ENCODE data around the gene ARL11.
A peak's percentile ranks its signal among the peaks of the same experiment; 100 is the strongest.
"Not testable (repeated sequence)": the region's sequence is repeated elsewhere in the genome, so short reads cannot be mapped to it uniquely, and the experiment has no call there.

Gene ARL11

GRCh38 chr13:49627831-49628652 is at the start of gene ARL11:
ARL11 (plus strand) TSS chr13:49628507; CDS start chr13:49630448, 1,941 bp downstream.
- peak; percentile 13 for DNase-seq (ENCODE audit: low read depth)

- DNase-seq (ENCODE audit: low read depth), result no peak
Observed at GRCh38 chr13:49579501-49579900, 48.8 kb upstream of the ARL11 start.

GRCh38 chr13:49580980-49581680 is 47.2 kb upstream of the ARL11 start:
- no peak for DNase-seq (ENCODE audit: low read depth)

GRCh38 chr13:49584771-49585182 is 43.5 kb upstream of the ARL11 start:
- DNase-seq (ENCODE audit: low read depth), result no peak

GRCh38 chr13:49585220-49586157 is 42.8 kb upstream of the ARL11 start, which contains the start of gene RCBTB1:
RCBTB1 (minus strand) TSS chr13:49585558; CDS start chr13:49567279, 18,279 bp downstream.
- DNase-seq (ENCODE audit: low read depth), result peak; percentile 50

- DNase-seq (ENCODE audit: low read depth), result no peak
Observed at GRCh38 chr13:49586717-49587116, 41.6 kb upstream of the ARL11 start.

- no peak for DNase-seq (ENCODE audit: low read depth)
Observed at GRCh38 chr13:49587311-49587847, 40.9 kb upstream of the ARL11 start.

GRCh38 chr13:49590714-49591113 is 37.6 kb upstream of the ARL11 start:
- DNase-seq (ENCODE audit: low read depth), result not testable (repeated sequence)

- not testable (repeated sequence) for DNase-seq (ENCODE audit: low read depth)
Observed at GRCh38 chr13:49593876-49594275, 34.4 kb upstream of the ARL11 start.

GRCh38 chr13:49594576-49594975 is 33.7 kb upstream of the ARL11 start:
- DNase-seq (ENCODE audit: low read depth), result no peak

GRCh38 chr13:49596221-49596620 is 32.1 kb upstream of the ARL11 start:
- no peak for DNase-seq (ENCODE audit: low read depth)

GRCh38 chr13:49597043-49597641 is 31.2 kb upstream of the ARL11 start:
- DNase-seq (ENCODE audit: low read depth), result no peak

- no peak for DNase-seq (ENCODE audit: low read depth)
Observed at GRCh38 chr13:49602005-49602404, 26.3 kb upstream of the ARL11 start.

- DNase-seq (ENCODE audit: low read depth), result not testable (repeated sequence)
Observed at GRCh38 chr13:49602615-49603014, 25.7 kb upstream of the ARL11 start.

- no peak for DNase-seq (ENCODE audit: low read depth)
Observed at GRCh38 chr13:49604570-49604969, 23.7 kb upstream of the ARL11 start.

GRCh38 chr13:49606747-49607648 is 21.3 kb upstream of the ARL11 start:
- peak; percentile 70 for DNase-seq (ENCODE audit: low read depth)

GRCh38 chr13:49607761-49608160 is 20.5 kb upstream of the ARL11 start:
- DNase-seq (ENCODE audit: low read depth), result no peak

- DNase-seq (ENCODE audit: low read depth), result no peak
Observed at GRCh38 chr13:49608651-49609331, 19.5 kb upstream of the ARL11 start.

GRCh38 chr13:49610176-49610575 is 18.1 kb upstream of the ARL11 start:
- no peak for DNase-seq (ENCODE audit: low read depth)

- not testable (repeated sequence) for DNase-seq (ENCODE audit: low read depth)
Observed at GRCh38 chr13:49612042-49612441, 16.3 kb upstream of the ARL11 start.

All from stimulated activated CD8-positive, alpha-beta memory T cell treated with anti-CD3 and anti-CD28 coated beads, Interleukin-12 subunit alpha, Interleukin-12 subunit beta, amount 100 ng/mL, for 1 hour (primary cell).